Breast epithelium (tissue), 4 donors: Measurements from ENCODE around the gene GDAP1L1. TPM values are rescaled to one million over a fixed set of nuclear protein-coding genes. Genes with fewer than 3 reads are reported as not detected.
"Not testable (repeated sequence)": the region's sequence is repeated elsewhere in the genome, so short reads cannot be mapped to it uniquely, and the experiment has no call there.

ENCODE experiments used
- DNase-seq, 2 donors: peaks; one replicate each; pipeline ENCODE4 v3.0.0-alpha.2; 2019; ENCODE audit warnings: low spot score in 2 of 2
- H3K27ac ChIP-seq, 2 donors: fragments of 200-600 bp; sonication (generic) in 1 of 2; one replicate each; pipeline ENCODE4 v1.5.1; 2016 to 2019; ENCODE audit warnings: mild to moderate bottlenecking in 1 of 2
- H3K27me3 ChIP-seq, 2 donors: fragments of 200-600 bp; sonication (generic) in 1 of 2; one replicate each; pipeline versions ENCODE4 v1.5.1 to v1.6.0; 2017 to 2019; ENCODE audit warnings: control low read depth in 1 of 2, mild to moderate bottlenecking in 1 of 2
- H3K36me3 ChIP-seq: fragments of 200-600 bp; one replicate; pipeline ENCODE4 v1.5.1; 2019
- H3K4me1 ChIP-seq, 2 donors: fragments of 200-600 bp; sonication (generic); one replicate each; pipeline ENCODE4 v1.5.1; 2016 to 2019; ENCODE audit warnings: control low read depth in 1 of 2
- H3K4me3 ChIP-seq, 3 donors: fragments of 200-600 bp; sonication (generic); 1 replicate in 2 of 3; 2 replicates in 1 of 3; pipeline ENCODE4 v1.5.1; 2016 to 2019; ENCODE audit warnings: mild to moderate bottlenecking in 3 of 3, moderate library complexity in 2 of 3
- H3K9me3 ChIP-seq, 2 donors: fragments of 200-600 bp; sonication (generic) in 1 of 2; one replicate each; pipeline ENCODE4 v1.5.1; 2016 to 2019; ENCODE audit warnings: control low read depth in 1 of 2
- CTCF ChIP-seq, 3 donors: fragments of 450-650 bp; IDR thresholded peaks; one replicate each; pipeline ENCODE4 v1.5.1; 2016 to 2017; ENCODE audit warnings: antibody characterized with exemption in 3 of 3, mild to moderate bottlenecking in 3 of 3, moderate library complexity in 3 of 3
- POLR2A ChIP-seq: fragments of 450-650 bp; IDR thresholded peaks from one replicate; pipeline ENCODE4 v1.6.1; 2016; ENCODE audit warnings: antibody characterized with exemption, mild to moderate bottlenecking, moderate library complexity
- POLR2AphosphoS5 ChIP-seq, 3 donors: sonication (generic); formaldehyde crosslinking; IDR thresholded peaks; one replicate each; pipeline ENCODE4 v1.6.1; 2017; ENCODE audit warnings: antibody characterized with exemption in 3 of 3
- intact Hi-C: fragments of 100-400 bp; cut with DNase I; formaldehyde crosslinking; loops from one replicate; pipeline ENCODE4 v1.15.1; 2023; ENCODE audit warnings: low total_unique reads
- total RNA-seq, 3 donors: library from RNA; depleted of rRNA; stranded (reverse); fragments of >200 nt; gene quantifications; one replicate each; pipeline ENCODE4 v1.1.0, GENCODE V29; 2016

Gene GDAP1L1
- total RNA-seq, 3 donors from 2014 or later, result not detected

DNA sequence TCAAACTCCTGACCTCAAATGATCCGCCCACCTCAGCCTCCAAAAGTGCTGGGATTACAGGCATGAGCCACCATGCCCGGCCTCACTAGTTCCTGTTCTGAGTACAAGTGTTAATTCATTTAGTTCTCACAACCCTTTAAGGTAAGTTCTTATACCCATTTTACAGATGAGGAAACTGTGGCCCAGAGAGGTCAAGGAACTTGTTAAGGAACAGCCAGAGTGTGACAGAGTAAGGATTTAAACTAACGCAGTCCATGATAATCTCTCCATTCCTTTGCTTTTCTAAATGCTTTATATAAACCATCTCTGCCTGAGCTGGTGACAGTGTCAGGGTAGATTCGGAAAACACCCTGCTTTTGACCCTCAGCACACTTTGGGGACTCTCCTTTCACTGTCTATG is 50.6 kb downstream of the GDAP1L1 start:
- no peak for TF ChIP-seq POLR2AphosphoS5 (IDR thresholded peaks at IDR 0.05)
- TF ChIP-seq POLR2A, result no peak
- no peak for TF ChIP-seq CTCF (IDR thresholded peaks at IDR 0.05)
- Histone ChIP-seq H3K4me3 (no peak overlapping the region), H3K4me1 (no peaks in the 10 kb centered on the region), H3K9me3 (no peaks in the 10 kb centered on the region), H3K27ac (no peak overlapping the region), H3K27me3 (no peaks in the 10 kb centered on the region), H3K36me3 (no peaks in the 10 kb centered on the region)
- intact Hi-C loops, result no loop called here
- no peak for DNase-seq

DNA sequence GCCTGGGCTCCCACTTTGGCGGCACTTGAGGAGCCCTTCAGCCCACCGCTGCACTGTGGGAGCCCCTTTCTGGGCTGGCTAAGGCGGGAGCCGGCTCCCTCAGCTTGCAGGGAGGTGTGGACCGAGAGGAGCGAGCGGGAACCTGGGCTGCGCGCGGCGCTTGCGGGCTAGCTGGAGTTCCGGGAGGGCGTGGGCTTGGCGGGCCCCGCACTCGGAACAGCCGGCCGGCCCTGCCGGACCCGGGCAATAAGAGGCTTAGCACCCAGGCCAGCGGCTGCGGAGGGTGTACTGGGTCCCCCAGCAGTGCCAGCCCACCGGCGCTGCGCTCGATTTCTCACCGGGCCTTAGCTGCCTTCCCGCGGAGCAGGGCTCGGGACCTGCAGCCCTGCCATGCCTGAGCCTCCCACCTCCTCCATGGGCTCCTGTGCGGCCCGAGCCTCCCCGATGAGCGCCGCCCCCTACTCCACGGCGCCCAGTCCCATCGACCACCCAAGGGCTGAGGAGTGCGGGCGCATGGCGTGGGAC is 52.0 kb downstream of the GDAP1L1 start:
- H3K36me3 ChIP-seq, H3K27me3 ChIP-seq, intact Hi-C loops, H3K9me3 ChIP-seq, H3K4me1 ChIP-seq, H3K27ac ChIP-seq, H3K4me3 ChIP-seq, DNase-seq: not testable (repeated sequence)

GRCh38 chr20:44301285-44301684 is 54.2 kb downstream of the GDAP1L1 start:
- Histone ChIP-seq H3K9me3 (no peaks in the 10 kb centered on the region), H3K27ac (no peak overlapping the region)
- intact Hi-C loops, result no loop called here

DNA sequence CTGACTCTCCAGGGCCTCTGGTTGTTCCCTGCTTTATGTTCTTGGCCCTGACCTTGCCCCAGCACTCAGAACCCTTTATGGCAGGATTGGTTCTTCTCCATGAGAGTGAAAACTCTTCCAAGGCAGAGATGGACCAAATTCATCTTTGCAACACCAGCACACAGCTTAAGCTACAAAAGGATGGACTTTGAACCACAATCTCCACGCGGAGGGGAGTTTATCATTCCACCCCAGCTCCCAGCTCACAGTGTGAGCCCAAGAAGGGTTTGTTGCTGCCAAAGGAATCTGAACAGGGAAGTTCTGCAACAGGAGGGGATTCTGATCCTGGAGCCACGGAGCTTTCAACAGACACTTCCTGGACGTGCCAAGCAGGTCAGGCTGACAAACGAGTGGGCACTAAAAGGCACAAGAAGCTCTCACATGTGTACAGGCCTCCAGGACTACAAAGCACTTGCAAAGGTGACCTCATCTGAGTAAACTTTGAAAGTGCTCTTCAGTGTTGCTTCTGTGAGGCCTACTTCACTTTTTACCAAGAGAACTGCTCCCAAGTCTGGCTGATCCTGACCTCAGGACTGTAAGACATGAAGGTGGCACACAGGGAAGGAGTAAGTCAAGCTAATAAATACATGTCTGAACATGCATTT is 55.0 kb downstream of the GDAP1L1 start:
- Histone ChIP-seq H3K4me3 (no peak overlapping the region), H3K27ac (peak overlapping the region in 1 of 2 donors; percentile 57), H3K27me3 (no peaks in the 10 kb centered on the region), H3K9me3 (no peaks in the 10 kb centered on the region), H3K4me1 (no peaks in the 10 kb centered on the region), H3K36me3 (no peaks in the 10 kb centered on the region)
- intact Hi-C loops, result no loop called here
- TF ChIP-seq POLR2AphosphoS5 (IDR thresholded peaks at IDR 0.05) (no peak), POLR2A (no peak), CTCF (IDR thresholded peaks at IDR 0.05) (no peak)
- DNase-seq, result no peak

More at GRCh38 chr20:44301285-44301684, 54.2 kb downstream of the GDAP1L1 start:
- Histone ChIP-seq H3K4me1 (no peaks in the 10 kb centered on the region), H3K4me3 (no peak overlapping the region), H3K27me3 (no peaks in the 10 kb centered on the region), H3K36me3 (no peaks in the 10 kb centered on the region)
- DNase-seq, result no peak
- no peak for TF ChIP-seq CTCF (IDR thresholded peaks at IDR 0.05)
- TF ChIP-seq POLR2AphosphoS5 (IDR thresholded peaks at IDR 0.05), result no peak
- no peak for TF ChIP-seq POLR2A

DNA sequence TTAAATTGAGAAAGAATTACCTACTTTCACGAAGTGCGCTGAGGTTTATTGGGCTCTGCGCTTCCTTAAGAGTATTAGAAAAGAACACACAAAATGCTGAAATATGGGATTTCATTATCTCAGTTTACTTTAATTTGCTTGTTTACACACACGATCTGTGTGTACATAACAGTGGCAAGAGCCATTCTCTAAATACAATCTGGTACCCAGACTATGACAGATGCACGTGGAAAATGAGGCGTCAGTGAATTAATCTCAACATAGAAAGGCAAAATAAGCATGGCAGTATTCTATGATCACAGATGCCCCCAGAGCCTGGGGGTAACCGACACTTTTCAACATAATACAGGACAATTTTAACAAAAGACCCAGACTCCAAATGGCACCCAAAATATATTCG is 55.6 kb downstream of the GDAP1L1 start:
- DNase-seq, result no peak
- no peaks in the 10 kb centered on the region for H3K36me3 ChIP-seq
- TF ChIP-seq CTCF (IDR thresholded peaks at IDR 0.05) (no peak), POLR2A (no peak), POLR2AphosphoS5 (IDR thresholded peaks at IDR 0.05) (no peak)
- H3K27me3 ChIP-seq, result no peaks in the 10 kb centered on the region
- peak overlapping the region in 1 of 2 donors; percentile 57 for H3K27ac ChIP-seq
- intact Hi-C loops, result no loop called here
- H3K4me1 ChIP-seq, result no peaks in the 10 kb centered on the region
- no peak overlapping the region for H3K4me3 ChIP-seq
- no peaks in the 10 kb centered on the region for H3K9me3 ChIP-seq
